Small intestine (tissue), 16 donors: Measurements from ENCODE around the gene PHACTR2. TPM values are rescaled to one million over a fixed set of nuclear protein-coding genes. Genes with fewer than 3 reads are reported as not detected.
"Not testable (repeated sequence)": the region's sequence is repeated elsewhere in the genome, so short reads cannot be mapped to it uniquely, and the experiment has no call there.

Experiments
- DNase-seq, 2 donors: peaks; one replicate each; pipeline versions ENCODE4 v3.0.0 to v3.0.0-alpha.2; 2013
- FAIRE-seq: peaks from 2 replicates; lab custom pipeline; 2012; peaks lifted over from hg19 to GRCh38; lab: Jason Lieb, UNC
- H3K27ac ChIP-seq, 3 donors: one replicate each; pipeline ENCODE4 v1.5.1; 2013; ENCODE audit warnings: low read length in 2 of 3, mild to moderate bottlenecking in 2 of 3, control low read depth in 1 of 3, inconsistent platforms in 1 of 3, low read depth in 1 of 3, moderate library complexity in 1 of 3
- H3K27me3 ChIP-seq, 3 donors: one replicate each; pipeline ENCODE4 v1.6.1; 2013; ENCODE audit warnings: low read length in 3 of 3, inconsistent platforms in 1 of 3; ENCODE audit not compliant: control insufficient read depth in 3 of 3, insufficient read depth in 3 of 3
- H3K36me3 ChIP-seq, 3 donors: one replicate each; pipeline ENCODE4 v1.6.1; 2013; ENCODE audit warnings: low read length in 3 of 3, inconsistent platforms in 1 of 3, low read depth in 1 of 3, mild to moderate bottlenecking in 1 of 3, moderate library complexity in 1 of 3; ENCODE audit not compliant: control insufficient read depth in 3 of 3, insufficient read depth in 2 of 3
- H3K4me1 ChIP-seq, 3 donors: one replicate each; pipeline ENCODE4 v1.6.1; 2013; ENCODE audit warnings: low read length in 2 of 3, inconsistent platforms in 1 of 3, low read depth in 1 of 3, mild to moderate bottlenecking in 1 of 3, moderate library complexity in 1 of 3; ENCODE audit not compliant: control insufficient read depth in 3 of 3, insufficient read depth in 2 of 3
- H3K4me3 ChIP-seq, 3 donors: one replicate each; pipeline ENCODE4 v1.5.1; 2013; ENCODE audit warnings: low read length in 3 of 3, control low read depth in 1 of 3, inconsistent platforms in 1 of 3, low read depth in 1 of 3, mild to moderate bottlenecking in 1 of 3, moderate library complexity in 1 of 3
- H3K9me3 ChIP-seq, 2 donors: one replicate each; pipeline ENCODE4 v1.6.1; 2013; ENCODE audit warnings: low read depth in 1 of 2, low read length in 1 of 2; ENCODE audit not compliant: control insufficient read depth in 2 of 2, insufficient read depth in 1 of 2
- WGBS, 3 donors: extraction: QIAGEN DNeasy Blood & Tissue Kit; methylation state at CpG; one replicate each; pipeline ENCODE4 v1.1.7; 2013; 5-methylcytosine and 5-hydroxymethylcytosine counted together
- long read RNA-seq, 10 donors: transcript quantifications; one replicate each; lab custom pipeline, GENCODE V29; 2026
- polyA plus RNA-seq, 4 donors: library from polyadenylated mRNA; stranded (reverse) in 3 of 4; unstranded in 1 of 4; fragments of 200-250 nt in 3 of 4; fragments of 120-200 nt in 1 of 4; gene quantifications; one replicate each; pipeline versions ENCODE4 v1.2.1 to v1.2.3, GENCODE V29; 2013
- donor health status: healthy with polysubstance abuse.
- donor health status: control.
- donor health status: control.
- donor health status: Bipolar disorder and iron deficiency.
- donor health status: healthy.

Gene PHACTR2
- polyA plus RNA-seq = 10 to 100 TPM in 1 of 4 donors, 1 to 10 TPM in 3; 6.8 to 26.0 (median 8.6) TPM
- long read RNA-seq, donor 1, partial matches to known transcripts = 322 of 329 reads
- long read RNA-seq, donor 1, other reads (novel, unspliced or antisense) = 5 of 329 reads
- long read RNA-seq, donor 2, partial matches to known transcripts = 0 of 1 reads
- long read RNA-seq, donor 2, other reads (novel, unspliced or antisense) = 0 of 1 reads
- long read RNA-seq, donor 3, full-length matches to known transcripts = 1 of 1 reads
- long read RNA-seq, donor 3, partial matches to known transcripts = 0 of 1 reads
- long read RNA-seq, donor 3, other reads (novel, unspliced or antisense) = 0 of 1 reads
- long read RNA-seq, donor 4 = 0 reads
- long read RNA-seq, donor 5 = 0 reads
- long read RNA-seq, donor 6, partial matches to known transcripts = 0 of 2 reads
- long read RNA-seq, donor 6, other reads (novel, unspliced or antisense) = 0 of 2 reads
- long read RNA-seq, donor 7, transcript PHACTR2-212 (2 exons, 358 nt) = major isoform, 6 of 24 reads
- long read RNA-seq, donor 7, partial matches to known transcripts = 15 of 24 reads
- long read RNA-seq, donor 7, other reads (novel, unspliced or antisense) = 0 of 24 reads
- long read RNA-seq, donor 8, full-length matches to known transcripts = 3 of 3 reads
- long read RNA-seq, donor 8, partial matches to known transcripts = 0 of 3 reads
- long read RNA-seq, donor 8, other reads (novel, unspliced or antisense) = 0 of 3 reads
- long read RNA-seq, donor 9, partial matches to known transcripts = 0 of 1 reads
- long read RNA-seq, donor 9, other reads (novel, unspliced or antisense) = 0 of 1 reads
- long read RNA-seq, donor 10, full-length matches to known transcripts = 6 of 6 reads
- long read RNA-seq, donor 10, partial matches to known transcripts = 0 of 6 reads
- long read RNA-seq, donor 10, other reads (novel, unspliced or antisense) = 0 of 6 reads

- 1 to 2% (median 1%) methylated on average over 60 to 69 of the region's 69 CpGs for WGBS, 3 donors
- H3K4me3 ChIP-seq = peak within 1 kb of the TSS; percentile 72 to 82 (median 73)
- peaks cover 0 to 4% of the 10 kb centered on the region in 2 donors for H3K9me3 ChIP-seq
- peaks cover 0 to 3% (median 0%) of the 10 kb centered on the region in 3 donors for H3K36me3 ChIP-seq
- H3K27ac ChIP-seq = peak within 1 kb of the TSS; percentile 54 to 97 (median 76)
- H3K4me1 ChIP-seq = peaks cover 0 to 16% (median 6%) of the 10 kb centered on the region in 3 donors
- H3K27me3 ChIP-seq = no peaks in the 10 kb centered on the region
- no peak for FAIRE-seq
- peak; percentile 55 to 81 for DNase-seq
Measured at GRCh38 chr6:143677891-143678791, at the start of gene PHACTR2. TSS of gene PHACTR2 (plus strand) at chr6:143677965. CDS start at chr6:143678164, 199 bp downstream.

GRCh38 chr6:143629104-143630080 lies 48.4 kb upstream of the PHACTR2 start:
- Histone ChIP-seq H3K36me3 (no peaks in the 10 kb centered on the region), H3K4me1 (no peaks in the 10 kb centered on the region), H3K27ac (peak overlapping the region in 1 of 3 donors; percentile 11), H3K9me3 (no peaks in the 10 kb centered on the region), H3K4me3 (no peak overlapping the region), H3K27me3 (no peaks in the 10 kb centered on the region)
- 64 to 90% (median 82%) methylated on average over 12 of the region's 12 CpGs for WGBS, 3 donors
- no peak for FAIRE-seq
- DNase-seq = no peak

GRCh38 chr6:143631196-143631595 lies 46.6 kb upstream of the PHACTR2 start:
- H3K27me3 ChIP-seq, H3K36me3 ChIP-seq, FAIRE-seq, H3K4me3 ChIP-seq, H3K4me1 ChIP-seq, H3K27ac ChIP-seq, DNase-seq, H3K9me3 ChIP-seq: not testable (repeated sequence)
- WGBS, 3 donors = 92 to 100% (median 95%) methylated on average over 4 of the region's 4 CpGs

GRCh38 chr6:143632894-143633293 lies 44.9 kb upstream of the PHACTR2 start:
- FAIRE-seq = no peak
- no peaks in the 10 kb centered on the region for H3K9me3 ChIP-seq
- no peaks in the 10 kb centered on the region for H3K27me3 ChIP-seq
- DNase-seq = no peak
- no peaks in the 10 kb centered on the region for H3K36me3 ChIP-seq
- no peak overlapping the region for H3K4me3 ChIP-seq
- 89 to 95% (median 93%) methylated on average over 4 of the region's 4 CpGs for WGBS, 3 donors
- no peak overlapping the region for H3K27ac ChIP-seq
- H3K4me1 ChIP-seq = no peaks in the 10 kb centered on the region

GRCh38 chr6:143634486-143634885 lies 43.3 kb upstream of the PHACTR2 start:
- DNase-seq (no peak), FAIRE-seq (no peak)

GRCh38 chr6:143637691-143638090 lies 40.1 kb upstream of the PHACTR2 start:
- Histone ChIP-seq H3K36me3 (no peaks in the 10 kb centered on the region), H3K4me1 (no peaks in the 10 kb centered on the region), H3K9me3 (no peaks in the 10 kb centered on the region), H3K27ac (no peak overlapping the region), H3K4me3 (no peak overlapping the region), H3K27me3 (no peaks in the 10 kb centered on the region)
- DNase-seq = no peak
- WGBS, 3 donors = 76 to 83% (median 80%) methylated on average over 3 of the region's 3 CpGs
- no peak for FAIRE-seq

More at GRCh38 chr6:143634486-143634885, 43.3 kb upstream of the PHACTR2 start:
- no peak overlapping the region for H3K4me3 ChIP-seq
- H3K36me3 ChIP-seq = no peaks in the 10 kb centered on the region
- H3K27ac ChIP-seq = no peak overlapping the region
- 51 to 61% (median 57%) methylated on average over 2 of the region's 2 CpGs for WGBS, 3 donors
- H3K9me3 ChIP-seq = no peaks in the 10 kb centered on the region
- no peaks in the 10 kb centered on the region for H3K4me1 ChIP-seq
- no peaks in the 10 kb centered on the region for H3K27me3 ChIP-seq

- Histone ChIP-seq H3K4me3 (no peak overlapping the region), H3K27ac (no peak overlapping the region), H3K27me3 (no peaks in the 10 kb centered on the region), H3K9me3 (no peaks in the 10 kb centered on the region), H3K4me1 (no peaks in the 10 kb centered on the region), H3K36me3 (no peaks in the 10 kb centered on the region)
- FAIRE-seq = no peak
- DNase-seq = no peak
- WGBS, 3 donors = 60 to 89% (median 89%) methylated on average over 2 of the region's 2 CpGs
Measured at GRCh38 chr6:143642403-143642802, 35.4 kb upstream of the PHACTR2 start.
